ENCODE data around the gene TBC1D5. TPM values are rescaled to one million over a fixed set of nuclear protein-coding genes. Genes with fewer than 3 reads are reported as not detected.

Gene TBC1D5
- total and polyA plus RNA-seq, 4 donors = 34.6 to 135 (median 69.1) TPM

- Histone ChIP-seq H3K27ac (ENCODE audit: low read depth, low read length) (no peak overlapping the region), H3K27me3 (ENCODE audit: control insufficient read depth, insufficient read depth, low read length) (no peaks in the 10 kb centered on the region), H3K4me1 (ENCODE audit: control insufficient read depth, insufficient read depth, low read length) (no peaks in the 10 kb centered on the region), H3K4me3 (ENCODE audit: low read depth, low read length) (no peak overlapping the region), H3K36me3 (ENCODE audit: control insufficient read depth, insufficient read depth, low read length) (no peaks in the 10 kb centered on the region), H3K9me3 (ENCODE audit: control insufficient read depth, insufficient read depth, low read length) (no peaks in the 10 kb centered on the region)
- 63% methylated on average over 9 of the region's 13 CpGs for WGBS (ENCODE audit: insufficient coverage)
- no peak for DNase-seq (ENCODE audit: low read depth in 4 of 6, low spot score in 6 of 6)
Observed at GRCh38 chr3:17518189-17519059, 224.0 kb downstream of the TBC1D5 start.

- no peaks in the 10 kb centered on the region for H3K27me3 ChIP-seq (ENCODE audit: control insufficient read depth, insufficient read depth, low read length)
- no CpG with 5 or more reads among the region's 4 CpGs for WGBS (ENCODE audit: insufficient coverage)
- no peak for DNase-seq (ENCODE audit: low read depth in 4 of 6, low spot score in 6 of 6)
- H3K36me3 ChIP-seq (ENCODE audit: control insufficient read depth, insufficient read depth, low read length) = no peaks in the 10 kb centered on the region
- H3K4me3 ChIP-seq (ENCODE audit: low read depth, low read length) = no peak overlapping the region
- no peaks in the 10 kb centered on the region for H3K9me3 ChIP-seq (ENCODE audit: control insufficient read depth, insufficient read depth, low read length)
- H3K4me1 ChIP-seq (ENCODE audit: control insufficient read depth, insufficient read depth, low read length) = no peaks in the 10 kb centered on the region
- H3K27ac ChIP-seq (ENCODE audit: low read depth, low read length) = no peak overlapping the region
Observed at GRCh38 chr3:17515445-17516234, 226.8 kb downstream of the TBC1D5 start.

- Histone ChIP-seq H3K4me3 (ENCODE audit: low read depth, low read length) (no peak overlapping the region), H3K4me1 (ENCODE audit: control insufficient read depth, insufficient read depth, low read length) (no peaks in the 10 kb centered on the region), H3K9me3 (ENCODE audit: control insufficient read depth, insufficient read depth, low read length) (no peaks in the 10 kb centered on the region), H3K27ac (ENCODE audit: low read depth, low read length) (no peak overlapping the region), H3K27me3 (ENCODE audit: control insufficient read depth, insufficient read depth, low read length) (no peaks in the 10 kb centered on the region), H3K36me3 (ENCODE audit: control insufficient read depth, insufficient read depth, low read length) (no peaks in the 10 kb centered on the region)
- DNase-seq (ENCODE audit: low read depth in 4 of 6, low spot score in 6 of 6) = no peak
Observed at GRCh38 chr3:17514597-17514996, 227.8 kb downstream of the TBC1D5 start.

- Histone ChIP-seq H3K27ac (ENCODE audit: low read depth, low read length) (no peak overlapping the region), H3K36me3 (ENCODE audit: control insufficient read depth, insufficient read depth, low read length) (peaks cover 2% of the 10 kb centered on the region), H3K4me1 (ENCODE audit: control insufficient read depth, insufficient read depth, low read length) (no peaks in the 10 kb centered on the region), H3K4me3 (ENCODE audit: low read depth, low read length) (no peak overlapping the region), H3K9me3 (ENCODE audit: control insufficient read depth, insufficient read depth, low read length) (no peaks in the 10 kb centered on the region), H3K27me3 (ENCODE audit: control insufficient read depth, insufficient read depth, low read length) (no peaks in the 10 kb centered on the region)
- DNase-seq (ENCODE audit: low read depth in 4 of 6, low spot score in 6 of 6) = no peak
- no CpG with 5 or more reads among the region's 4 CpGs for WGBS (ENCODE audit: insufficient coverage)
Observed at GRCh38 chr3:17510265-17510664, 232.2 kb downstream of the TBC1D5 start.

GRCh38 chr3:17508180-17508752, 234.2 kb downstream of the TBC1D5 start:
- H3K9me3 ChIP-seq (ENCODE audit: control insufficient read depth, insufficient read depth, low read length) = no peaks in the 10 kb centered on the region
- H3K27me3 ChIP-seq (ENCODE audit: control insufficient read depth, insufficient read depth, low read length) = no peaks in the 10 kb centered on the region
- no CpG with 5 or more reads among the region's 4 CpGs for WGBS (ENCODE audit: insufficient coverage)
- no peak for DNase-seq (ENCODE audit: low read depth in 4 of 6, low spot score in 6 of 6)
- H3K27ac ChIP-seq (ENCODE audit: low read depth, low read length) = no peak overlapping the region
- no peaks in the 10 kb centered on the region for H3K4me1 ChIP-seq (ENCODE audit: control insufficient read depth, insufficient read depth, low read length)
- no peak overlapping the region for H3K4me3 ChIP-seq (ENCODE audit: low read depth, low read length)
- peaks cover 2% of the 10 kb centered on the region for H3K36me3 ChIP-seq (ENCODE audit: control insufficient read depth, insufficient read depth, low read length)

GRCh38 chr3:17507480-17507879, 235.0 kb downstream of the TBC1D5 start:
- H3K27ac ChIP-seq (ENCODE audit: low read depth, low read length) = no peak overlapping the region
- H3K27me3 ChIP-seq (ENCODE audit: control insufficient read depth, insufficient read depth, low read length) = no peaks in the 10 kb centered on the region
- peaks cover 2% of the 10 kb centered on the region for H3K36me3 ChIP-seq (ENCODE audit: control insufficient read depth, insufficient read depth, low read length)
- no peaks in the 10 kb centered on the region for H3K9me3 ChIP-seq (ENCODE audit: control insufficient read depth, insufficient read depth, low read length)
- H3K4me3 ChIP-seq (ENCODE audit: low read depth, low read length) = no peak overlapping the region
- H3K4me1 ChIP-seq (ENCODE audit: control insufficient read depth, insufficient read depth, low read length) = no peaks in the 10 kb centered on the region
- DNase-seq (ENCODE audit: low read depth in 4 of 6, low spot score in 6 of 6) = no peak

GRCh38 chr3:17505856-17506255, 236.6 kb downstream of the TBC1D5 start:
- H3K4me1 ChIP-seq (ENCODE audit: control insufficient read depth, insufficient read depth, low read length) = no peaks in the 10 kb centered on the region
- no peaks in the 10 kb centered on the region for H3K9me3 ChIP-seq (ENCODE audit: control insufficient read depth, insufficient read depth, low read length)
- no peak overlapping the region for H3K27ac ChIP-seq (ENCODE audit: low read depth, low read length)
- no peak overlapping the region for H3K4me3 ChIP-seq (ENCODE audit: low read depth, low read length)
- peaks cover 2% of the 10 kb centered on the region for H3K36me3 ChIP-seq (ENCODE audit: control insufficient read depth, insufficient read depth, low read length)
- DNase-seq (ENCODE audit: low read depth in 4 of 6, low spot score in 6 of 6) = no peak
- no peaks in the 10 kb centered on the region for H3K27me3 ChIP-seq (ENCODE audit: control insufficient read depth, insufficient read depth, low read length)

- Histone ChIP-seq H3K9me3 (ENCODE audit: control insufficient read depth, insufficient read depth, low read length) (no peaks in the 10 kb centered on the region), H3K36me3 (ENCODE audit: control insufficient read depth, insufficient read depth, low read length) (peaks cover 1% of the 10 kb centered on the region), H3K4me3 (ENCODE audit: low read depth, low read length) (no peak overlapping the region), H3K4me1 (ENCODE audit: control insufficient read depth, insufficient read depth, low read length) (no peaks in the 10 kb centered on the region), H3K27ac (ENCODE audit: low read depth, low read length) (no peak overlapping the region), H3K27me3 (ENCODE audit: control insufficient read depth, insufficient read depth, low read length) (no peaks in the 10 kb centered on the region)
- DNase-seq (ENCODE audit: low read depth in 4 of 6, low spot score in 6 of 6) = no peak
- 100% methylated on average over 1 of the region's 2 CpGs for WGBS (ENCODE audit: insufficient coverage)
Observed at GRCh38 chr3:17501745-17502144, 240.7 kb downstream of the TBC1D5 start.

GRCh38 chr3:17500618-17501017, 241.8 kb downstream of the TBC1D5 start:
- H3K4me1 ChIP-seq (ENCODE audit: control insufficient read depth, insufficient read depth, low read length) = no peaks in the 10 kb centered on the region
- no peak overlapping the region for H3K4me3 ChIP-seq (ENCODE audit: low read depth, low read length)
- H3K9me3 ChIP-seq (ENCODE audit: control insufficient read depth, insufficient read depth, low read length) = no peaks in the 10 kb centered on the region
- H3K27me3 ChIP-seq (ENCODE audit: control insufficient read depth, insufficient read depth, low read length) = no peaks in the 10 kb centered on the region
- DNase-seq (ENCODE audit: low read depth in 4 of 6, low spot score in 6 of 6) = no peak
- H3K27ac ChIP-seq (ENCODE audit: low read depth, low read length) = no peak overlapping the region
- H3K36me3 ChIP-seq (ENCODE audit: control insufficient read depth, insufficient read depth, low read length) = no peaks in the 10 kb centered on the region
- no CpG with 5 or more reads among the region's 2 CpGs for WGBS (ENCODE audit: insufficient coverage)

Data from spinal cord (tissue), 10 donors.